Measurements from ENCODE around the gene CXorf66.
A peak's percentile ranks its signal among the peaks of the same experiment; 100 is the strongest.
"Not testable (repeated sequence)": the region's sequence is repeated elsewhere in the genome, so short reads cannot be mapped to it uniquely, and the experiment has no call there.

CXorf66 gene

DNA sequence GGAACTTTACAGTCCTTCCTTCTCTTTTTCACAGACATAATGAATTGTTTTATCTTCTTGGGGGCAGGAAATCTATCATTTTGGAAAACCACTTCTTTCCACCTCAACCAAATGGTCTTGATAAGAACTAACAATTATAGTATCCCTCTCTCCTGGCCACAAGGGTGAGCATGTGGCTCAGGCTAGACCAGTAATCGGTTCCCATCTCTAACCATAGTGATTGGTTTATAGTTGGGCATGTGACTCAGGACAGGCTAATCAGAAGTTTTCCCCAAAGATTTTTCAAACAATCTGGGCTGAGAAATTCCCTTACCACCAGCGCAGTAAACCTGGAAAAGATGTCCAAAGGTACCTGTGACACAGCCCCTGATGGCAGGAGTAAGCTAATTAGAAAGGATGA lies 4.0 kb upstream of the CXorf66 start:
- no peak for DNase-seq (ENCODE audit: low read depth)
- TF ChIP-seq, protein P1, sequence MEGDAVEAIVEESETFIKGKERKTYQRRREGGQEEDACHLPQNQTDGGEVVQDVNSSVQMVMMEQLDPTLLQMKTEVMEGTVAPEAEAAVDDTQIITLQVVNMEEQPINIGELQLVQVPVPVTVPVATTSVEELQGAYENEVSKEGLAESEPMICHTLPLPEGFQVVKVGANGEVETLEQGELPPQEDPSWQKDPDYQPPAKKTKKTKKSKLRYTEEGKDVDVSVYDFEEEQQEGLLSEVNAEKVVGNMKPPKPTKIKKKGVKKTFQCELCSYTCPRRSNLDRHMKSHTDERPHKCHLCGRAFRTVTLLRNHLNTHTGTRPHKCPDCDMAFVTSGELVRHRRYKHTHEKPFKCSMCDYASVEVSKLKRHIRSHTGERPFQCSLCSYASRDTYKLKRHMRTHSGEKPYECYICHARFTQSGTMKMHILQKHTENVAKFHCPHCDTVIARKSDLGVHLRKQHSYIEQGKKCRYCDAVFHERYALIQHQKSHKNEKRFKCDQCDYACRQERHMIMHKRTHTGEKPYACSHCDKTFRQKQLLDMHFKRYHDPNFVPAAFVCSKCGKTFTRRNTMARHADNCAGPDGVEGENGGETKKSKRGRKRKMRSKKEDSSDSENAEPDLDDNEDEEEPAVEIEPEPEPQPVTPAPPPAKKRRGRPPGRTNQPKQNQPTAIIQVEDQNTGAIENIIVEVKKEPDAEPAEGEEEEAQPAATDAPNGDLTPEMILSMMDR (conservative IDR thresholded peaks at IDR 0.05; ENCODE audit: low read depth, low read length), result no peak
- H3K4me3 ChIP-seq (ENCODE audit: low read depth, low read length), result no peak overlapping the region

DNA sequence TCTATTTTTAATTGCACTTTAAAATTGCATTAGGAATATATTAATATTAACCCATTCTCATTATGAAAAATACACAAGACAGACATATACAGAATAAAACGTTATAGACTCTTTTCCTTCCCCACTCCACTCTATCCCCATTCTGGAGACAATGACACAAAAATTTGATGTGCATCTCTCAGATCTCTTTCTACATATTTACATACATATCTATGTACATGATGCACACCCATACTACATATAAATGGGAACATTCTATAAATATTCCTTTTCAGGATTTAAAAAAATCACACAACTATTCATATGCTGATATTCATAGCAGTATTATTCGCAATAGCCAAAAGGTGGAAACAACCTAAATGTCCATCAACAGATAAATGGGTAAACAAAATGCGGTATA lies 2.4 kb upstream of the CXorf66 start:
- no peak for DNase-seq (ENCODE audit: low read depth)
- no peak overlapping the region for H3K4me3 ChIP-seq (ENCODE audit: low read depth, low read length)
- TF ChIP-seq, protein P1 (conservative IDR thresholded peaks at IDR 0.05; ENCODE audit: low read depth, low read length), result no peak

DNA sequence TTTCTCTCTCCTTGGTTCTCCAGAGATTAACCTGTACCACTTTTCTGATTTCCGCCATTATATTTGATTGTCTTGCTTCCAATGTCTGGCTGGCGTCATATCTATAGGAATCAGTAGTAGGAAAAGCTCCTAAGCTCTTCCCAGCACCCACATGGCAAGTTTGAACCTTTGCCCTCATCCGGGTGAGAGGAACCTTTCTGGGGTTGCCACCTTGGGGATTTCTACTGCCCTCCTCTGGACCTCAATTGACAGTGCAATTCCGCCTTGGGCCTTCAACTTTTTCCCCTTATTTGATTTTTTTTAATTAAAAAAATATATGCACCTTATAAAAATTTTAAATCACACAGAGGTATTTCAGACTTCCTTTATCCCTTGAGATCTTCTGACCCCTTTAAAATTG lies 2.0 kb upstream of the CXorf66 start:
- H3K4me3 ChIP-seq (ENCODE audit: low read depth, low read length), result no peak overlapping the region
- DNase-seq (ENCODE audit: low read depth), result peak; percentile 2
- TF ChIP-seq, protein P1 (conservative IDR thresholded peaks at IDR 0.05; ENCODE audit: low read depth, low read length), result peak; percentile 48

DNA sequence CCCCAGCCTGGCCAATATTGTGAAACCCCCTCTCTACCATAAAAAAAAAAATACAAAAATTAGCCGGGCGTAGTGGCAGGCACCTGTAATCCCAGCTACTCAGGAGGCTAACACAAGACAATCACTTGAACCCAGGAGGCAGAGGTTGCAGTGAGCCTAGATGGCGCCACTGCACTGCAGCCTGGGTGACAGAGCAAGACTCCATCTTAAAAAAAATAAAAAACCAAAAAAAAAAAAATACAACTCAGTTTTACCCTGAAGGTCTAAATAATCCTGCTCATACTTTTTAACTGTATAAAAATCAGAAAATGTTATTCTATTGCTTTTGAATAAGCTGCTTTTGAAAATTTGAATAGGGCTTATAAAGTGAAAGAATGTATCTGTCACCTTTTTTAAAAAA lies 838 bp upstream of the CXorf66 start:
- not testable (repeated sequence) for H3K4me3 ChIP-seq (ENCODE audit: low read depth, low read length); DNase-seq (ENCODE audit: low read depth)
- TF ChIP-seq, protein P1 (conservative IDR thresholded peaks at IDR 0.05; ENCODE audit: low read depth, low read length), result peak; percentile 35

DNA sequence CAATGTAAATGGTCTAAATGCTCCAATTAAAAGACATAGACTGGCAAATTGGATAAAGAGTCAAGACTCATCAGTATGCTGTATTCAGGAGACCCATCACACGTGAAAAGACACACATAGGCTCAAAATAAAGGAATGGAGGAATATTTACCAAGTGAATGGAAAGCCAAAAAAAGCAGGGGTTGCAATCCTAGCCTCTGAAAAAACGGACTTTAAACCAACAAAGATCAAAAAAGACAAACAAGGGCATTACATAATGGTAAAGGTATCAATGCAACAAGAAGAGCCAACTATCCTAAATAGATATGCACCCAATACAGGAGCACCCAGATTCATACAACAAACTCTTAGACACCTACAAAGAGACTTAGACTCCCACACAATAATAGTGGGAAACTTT lies 4.2 kb downstream of the CXorf66 start:
- H3K4me3 ChIP-seq (ENCODE audit: low read depth, low read length); DNase-seq (ENCODE audit: low read depth): not testable (repeated sequence)

DNA sequence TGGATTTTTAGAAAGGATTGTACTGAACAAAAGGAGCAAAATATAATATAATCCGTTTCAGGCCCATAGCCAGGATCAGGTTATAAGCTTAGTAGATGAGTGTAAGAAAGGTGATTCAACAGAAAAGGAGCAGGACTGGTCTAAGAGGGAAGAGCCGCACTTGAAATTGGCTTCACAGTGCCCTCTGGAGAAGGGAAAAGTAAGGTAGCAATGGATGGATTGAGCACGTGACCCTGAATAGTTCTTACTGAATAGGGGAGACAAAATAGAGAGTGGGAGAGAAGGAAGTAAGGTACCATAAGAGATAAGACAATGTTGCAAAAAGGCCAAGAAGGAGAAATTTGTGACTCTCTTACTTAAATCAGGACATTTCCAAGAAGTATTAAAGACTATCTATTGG lies 15.6 kb downstream of the CXorf66 start:
- TF ChIP-seq, protein P1 (conservative IDR thresholded peaks at IDR 0.05; ENCODE audit: low read depth, low read length), result peak; percentile 7
- peak; percentile 5 for DNase-seq (ENCODE audit: low read depth)
- H3K4me3 ChIP-seq (ENCODE audit: low read depth, low read length), result no peak overlapping the region

DNA sequence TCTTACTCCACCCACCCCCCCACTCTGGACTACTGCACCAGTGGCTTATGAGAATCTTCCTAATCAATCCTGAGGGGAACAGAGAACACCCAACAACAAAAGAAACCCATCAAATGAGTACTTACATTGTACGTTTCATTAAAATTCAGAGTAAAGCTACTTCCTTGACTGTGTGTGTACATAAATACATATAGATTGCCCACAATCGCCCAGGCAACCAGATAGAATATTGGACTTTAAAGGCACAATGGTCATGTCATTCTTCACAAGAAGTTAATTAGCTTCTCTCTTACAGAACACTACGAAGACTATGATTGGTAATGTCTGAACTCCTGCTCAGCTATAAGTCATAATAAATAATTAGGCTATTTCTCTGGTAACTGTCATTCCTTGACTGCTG lies 20.2 kb downstream of the CXorf66 start:
- no peak overlapping the region for H3K4me3 ChIP-seq (ENCODE audit: low read depth, low read length)
- TF ChIP-seq, protein P1 (conservative IDR thresholded peaks at IDR 0.05; ENCODE audit: low read depth, low read length), result no peak
- DNase-seq (ENCODE audit: low read depth), result no peak

DNA sequence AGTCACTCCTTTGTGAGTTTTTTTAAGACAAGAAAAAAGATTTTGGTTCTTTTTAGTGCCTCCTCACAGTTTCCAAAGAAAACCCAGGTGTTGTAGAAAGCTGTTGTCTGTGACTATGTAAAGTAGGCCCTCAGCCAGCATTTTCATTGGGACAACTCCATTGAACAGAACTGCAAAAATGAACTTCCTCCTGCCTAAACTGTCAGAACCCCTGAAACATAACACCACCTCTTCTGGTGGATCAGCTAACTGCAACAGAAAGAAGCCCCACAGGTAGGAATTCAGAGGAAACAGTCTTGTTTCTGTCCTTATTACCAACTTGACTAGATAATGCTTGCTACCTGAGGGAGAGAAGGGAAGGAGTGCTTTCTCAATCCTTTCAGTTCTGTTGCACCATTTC lies 29.1 kb downstream of the CXorf66 start:
- DNase-seq (ENCODE audit: low read depth), result no peak
- TF ChIP-seq, protein P1 (conservative IDR thresholded peaks at IDR 0.05; ENCODE audit: low read depth, low read length), result peak; percentile 18
- H3K4me3 ChIP-seq (ENCODE audit: low read depth, low read length), result no peak overlapping the region

Data from choroid plexus epithelial cell (primary cell).